ENCODE results near the gene UGT1A5. TPM values are rescaled to one million over a fixed set of nuclear protein-coding genes. Genes with fewer than 3 reads are reported as not detected.

The UGT1A5 gene
- total RNA-seq, 1 donor from 2014 or later = not detected

- no peak for DNase-seq (ENCODE audit: low read depth)
- H3K4me3 ChIP-seq (ENCODE audit: low read depth, low read length) = no peak overlapping the region
- no peaks in the 10 kb centered on the region for H3K36me3 ChIP-seq (ENCODE audit: control insufficient read depth, insufficient read depth, low read length)
- no peaks in the 10 kb centered on the region for H3K27me3 ChIP-seq (ENCODE audit: control insufficient read depth, insufficient read depth, low read length)
- TF ChIP-seq CTCF (IDR thresholded peaks at IDR 0.05; ENCODE audit: insufficient read depth, low read length, poor library complexity, severe bottlenecking) = no peak
Measured at GRCh38 chr2:233811732-233812131, 99.0 kb downstream of the UGT1A5 start.

- no peak for TF ChIP-seq CTCF (IDR thresholded peaks at IDR 0.05; ENCODE audit: insufficient read depth, low read length, poor library complexity, severe bottlenecking)
- no peak for DNase-seq (ENCODE audit: low read depth)
- Histone ChIP-seq H3K27me3 (ENCODE audit: control insufficient read depth, insufficient read depth, low read length) (no peaks in the 10 kb centered on the region), H3K36me3 (ENCODE audit: control insufficient read depth, insufficient read depth, low read length) (no peaks in the 10 kb centered on the region), H3K4me3 (ENCODE audit: low read depth, low read length) (no peak overlapping the region)
Measured at GRCh38 chr2:233813236-233814055, 100.7 kb downstream of the UGT1A5 start.

- no peak for TF ChIP-seq CTCF (IDR thresholded peaks at IDR 0.05; ENCODE audit: insufficient read depth, low read length, poor library complexity, severe bottlenecking)
- H3K36me3 ChIP-seq (ENCODE audit: control insufficient read depth, insufficient read depth, low read length) = no peaks in the 10 kb centered on the region
- no peak overlapping the region for H3K4me3 ChIP-seq (ENCODE audit: low read depth, low read length)
- no peak for DNase-seq (ENCODE audit: low read depth)
- no peaks in the 10 kb centered on the region for H3K27me3 ChIP-seq (ENCODE audit: control insufficient read depth, insufficient read depth, low read length)
Measured at GRCh38 chr2:233814056-233814835, 101.5 kb downstream of the UGT1A5 start.

DNA sequence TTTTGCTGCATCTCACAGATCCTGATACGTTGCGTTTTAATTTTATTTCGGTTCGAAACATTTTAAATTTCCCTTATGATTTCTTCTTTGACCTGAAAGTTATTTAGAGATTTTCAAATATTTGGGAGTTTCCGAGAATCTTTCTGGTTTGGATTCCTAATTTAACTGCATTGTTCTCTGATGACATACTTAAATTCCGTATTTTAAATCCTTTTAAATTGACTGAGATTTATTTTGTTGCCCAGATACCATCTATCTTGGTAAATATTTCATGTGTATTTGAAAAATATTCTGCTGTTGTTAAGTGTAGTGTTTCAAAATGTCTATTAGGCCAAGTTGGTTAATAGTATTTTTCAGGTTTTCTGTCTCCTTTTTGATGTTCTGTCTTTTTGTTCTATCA lies 103.2 kb downstream of the UGT1A5 start:
- no peak for DNase-seq (ENCODE audit: low read depth)
- no peak overlapping the region for H3K4me3 ChIP-seq (ENCODE audit: low read depth, low read length)
- H3K36me3 ChIP-seq (ENCODE audit: control insufficient read depth, insufficient read depth, low read length) = no peaks in the 10 kb centered on the region
- no peak for TF ChIP-seq CTCF (IDR thresholded peaks at IDR 0.05; ENCODE audit: insufficient read depth, low read length, poor library complexity, severe bottlenecking)
- no peaks in the 10 kb centered on the region for H3K27me3 ChIP-seq (ENCODE audit: control insufficient read depth, insufficient read depth, low read length)

- no peaks in the 10 kb centered on the region for H3K36me3 ChIP-seq (ENCODE audit: control insufficient read depth, insufficient read depth, low read length)
- no peak for TF ChIP-seq CTCF (IDR thresholded peaks at IDR 0.05; ENCODE audit: insufficient read depth, low read length, poor library complexity, severe bottlenecking)
- H3K4me3 ChIP-seq (ENCODE audit: low read depth, low read length) = no peak overlapping the region
- no peak for DNase-seq (ENCODE audit: low read depth)
- no peaks in the 10 kb centered on the region for H3K27me3 ChIP-seq (ENCODE audit: control insufficient read depth, insufficient read depth, low read length)
Measured at GRCh38 chr2:233816334-233816733, 103.6 kb downstream of the UGT1A5 start.

Data from kidney epithelial cell (primary cell).